Ectodermal cell (in vitro differentiated cells): ENCODE measurements around the gene SMIM45.

Experiments
- H3K27ac ChIP-seq: 2 replicates; pipeline ENCODE4 v1.7.0; 2013; ENCODE audit warnings: mild to moderate bottlenecking, low read depth, low read length; ENCODE audit not compliant: insufficient read depth, poor library complexity, severe bottlenecking
- H3K27me3 ChIP-seq: 2 replicates; pipeline ENCODE4 v1.7.0; 2013; ENCODE audit warnings: mild to moderate bottlenecking, low read length; ENCODE audit not compliant: insufficient read depth, control insufficient read depth, poor library complexity, severe bottlenecking
- H3K36me3 ChIP-seq: one replicate; pipeline ENCODE4 v1.7.0; 2013; ENCODE audit warnings: low read length; ENCODE audit not compliant: control insufficient read depth, insufficient read depth
- H3K4me1 ChIP-seq: one replicate; pipeline ENCODE4 v1.7.0; 2013; ENCODE audit warnings: low read length; ENCODE audit not compliant: control insufficient read depth, insufficient read depth
- H3K4me3 ChIP-seq: 2 replicates; pipeline ENCODE4 v1.7.0; 2013; ENCODE audit warnings: low read depth, low read length, control low read depth; ENCODE audit not compliant: insufficient read depth
- H3K9me3 ChIP-seq: 2 replicates; pipeline ENCODE4 v1.7.0; 2013; ENCODE audit warnings: mild to moderate bottlenecking, low read length, moderate library complexity; ENCODE audit not compliant: control insufficient read depth
- WGBS, 2 experiments: methylation state at CpG; one replicate each; pipeline ENCODE4 v1.1.7; 2013; ENCODE audit warnings: missing lambda C conversion rate in 2 of 2; 5-methylcytosine and 5-hydroxymethylcytosine counted together

The SMIM45 gene

DNA sequence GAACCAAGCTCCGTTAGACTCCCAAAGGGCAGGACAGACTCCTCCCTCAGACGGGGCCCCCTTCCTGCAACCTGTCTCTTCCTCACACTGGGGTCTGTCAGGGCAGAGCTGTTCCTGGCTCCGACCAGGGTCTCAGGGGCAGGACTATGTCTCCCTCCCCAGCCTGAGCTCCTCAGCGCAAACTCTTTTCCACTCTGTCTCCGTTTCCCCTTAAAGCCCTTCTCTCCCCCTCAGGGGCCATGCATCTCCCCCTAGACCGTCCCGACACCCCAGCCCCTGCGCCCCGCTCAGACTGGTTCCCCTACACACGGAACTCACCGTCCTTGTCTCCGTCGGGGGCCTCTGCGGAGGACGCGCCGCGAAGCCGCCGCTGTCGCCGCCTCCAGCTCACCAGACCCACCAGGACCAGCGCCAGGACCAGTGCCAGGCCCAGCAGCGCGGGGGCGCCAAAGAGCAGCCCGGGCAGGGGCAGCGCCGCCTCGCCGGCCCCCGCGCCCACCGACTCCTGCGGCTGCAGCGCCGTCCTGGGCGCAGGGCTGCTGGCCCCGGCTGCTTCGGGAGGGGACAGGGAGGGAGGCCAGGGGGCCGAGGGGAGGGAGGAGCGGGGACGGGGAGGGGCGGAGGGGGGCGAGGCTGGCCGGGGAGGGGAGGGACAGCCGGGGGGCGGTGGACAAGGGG, 26.0 kb upstream of the SMIM45 start:
- no peaks in the 10 kb centered on the region for H3K36me3 ChIP-seq
- H3K27me3 ChIP-seq, result peaks cover 56% of the 10 kb centered on the region
- peaks cover 15% of the 10 kb centered on the region for H3K4me1 ChIP-seq
- no peaks in the 10 kb centered on the region for H3K9me3 ChIP-seq
- H3K4me3 ChIP-seq, result peak overlapping the region; percentile 6
- H3K27ac ChIP-seq, result no peak overlapping the region
- 5 to 6% methylated on average over 44 to 48 of the region's 48 CpGs for WGBS, 2 experiments

DNA sequence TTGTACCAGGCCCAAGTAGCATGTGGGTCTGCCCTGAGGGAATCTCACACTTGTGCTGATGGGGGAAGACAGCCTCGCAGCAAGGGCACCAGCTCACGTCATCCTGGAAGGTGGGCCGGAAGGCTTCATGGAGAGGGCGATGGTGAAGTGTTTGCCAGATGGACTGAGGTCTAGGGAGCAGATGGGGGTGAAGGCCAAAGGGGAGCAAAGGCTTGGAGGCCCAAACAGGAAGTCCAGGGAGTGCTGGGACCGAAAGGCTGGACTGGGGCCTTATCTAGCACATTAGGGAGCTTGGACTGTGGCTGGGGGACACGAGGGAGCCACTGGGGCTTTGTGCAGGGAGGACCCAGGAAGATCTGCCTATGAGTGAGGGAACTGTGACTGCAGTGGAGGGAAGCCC, 24.1 kb upstream of the SMIM45 start:
- Histone ChIP-seq H3K27me3 (peaks cover 45% of the 10 kb centered on the region), H3K9me3 (no peaks in the 10 kb centered on the region), H3K4me3 (no peak overlapping the region), H3K36me3 (no peaks in the 10 kb centered on the region), H3K4me1 (peaks cover 21% of the 10 kb centered on the region), H3K27ac (no peak overlapping the region)
- 71 to 77% methylated on average over 6 of the region's 6 CpGs for WGBS, 2 experiments

DNA sequence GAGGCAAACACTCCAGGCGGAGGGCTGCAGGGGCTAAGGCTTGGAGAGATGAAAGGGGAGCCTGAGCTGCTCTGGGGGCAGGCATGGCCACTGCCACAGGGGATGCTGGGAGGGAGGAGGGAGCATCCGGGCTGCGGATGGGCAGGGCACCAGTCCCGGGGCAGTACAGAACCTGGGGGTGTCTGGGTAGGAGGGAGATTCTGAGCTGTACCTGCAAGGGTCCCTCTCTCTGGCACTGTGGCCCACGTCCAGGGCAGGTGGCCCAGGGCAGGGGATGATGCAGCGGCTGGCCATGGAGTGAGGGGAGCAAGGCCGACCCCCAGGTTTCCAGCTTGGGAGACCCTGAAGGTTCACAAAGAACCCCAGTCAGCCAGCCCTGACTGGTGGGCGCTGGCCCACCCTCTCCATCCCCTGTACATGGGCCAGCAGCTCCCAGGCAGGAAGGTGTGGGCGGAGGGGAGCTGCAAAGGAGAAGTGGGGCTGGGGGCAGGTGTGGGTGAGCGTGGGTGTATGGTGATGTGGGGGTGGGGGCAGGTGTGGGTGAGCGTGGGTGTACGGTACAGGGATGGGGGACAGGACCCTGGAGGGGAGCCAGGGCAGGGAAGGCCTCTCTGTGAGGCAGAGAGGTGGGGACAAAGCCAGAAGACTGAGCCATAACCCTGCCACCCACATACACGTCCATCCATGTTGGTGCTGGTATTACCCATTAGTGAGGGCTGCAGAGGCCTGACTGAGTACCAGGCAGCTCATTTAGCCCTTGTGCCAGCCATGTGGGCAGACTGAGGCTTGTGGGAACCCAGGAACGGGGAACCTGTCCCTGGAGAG, 23.1 kb upstream of the SMIM45 start:
- 76 to 79% methylated on average over 14 of the region's 14 CpGs for WGBS, 2 experiments
- Histone ChIP-seq H3K4me3 (no peak overlapping the region), H3K36me3 (no peaks in the 10 kb centered on the region), H3K27me3 (peaks cover 35% of the 10 kb centered on the region), H3K4me1 (peaks cover 21% of the 10 kb centered on the region), H3K9me3 (no peaks in the 10 kb centered on the region), H3K27ac (no peak overlapping the region)

DNA sequence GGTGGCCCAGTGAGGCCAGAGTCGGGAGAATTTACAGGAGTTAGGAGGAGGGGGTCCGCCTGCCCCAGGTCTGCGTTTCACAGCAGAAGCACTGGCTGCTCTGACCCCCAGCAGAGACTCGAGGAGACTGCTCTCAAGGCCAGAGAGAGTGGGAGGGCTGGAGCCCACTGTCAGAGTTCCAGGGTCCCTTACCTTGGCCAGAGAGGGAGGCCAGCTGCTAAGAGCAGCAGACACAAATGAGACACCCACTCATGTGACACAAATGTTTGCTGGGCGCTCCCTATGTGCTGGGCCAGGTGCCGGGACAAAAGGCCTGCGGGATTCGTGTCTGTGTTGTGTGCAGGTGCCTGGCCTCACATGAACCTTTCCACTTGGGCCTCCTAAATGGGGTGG, 22.5 kb upstream of the SMIM45 start:
- Histone ChIP-seq H3K4me1 (peaks cover 21% of the 10 kb centered on the region), H3K4me3 (no peak overlapping the region), H3K36me3 (no peaks in the 10 kb centered on the region), H3K27ac (no peak overlapping the region), H3K27me3 (peaks cover 30% of the 10 kb centered on the region), H3K9me3 (no peaks in the 10 kb centered on the region)
- 80% methylated on average over 8 of the region's 8 CpGs for WGBS, 2 experiments

DNA sequence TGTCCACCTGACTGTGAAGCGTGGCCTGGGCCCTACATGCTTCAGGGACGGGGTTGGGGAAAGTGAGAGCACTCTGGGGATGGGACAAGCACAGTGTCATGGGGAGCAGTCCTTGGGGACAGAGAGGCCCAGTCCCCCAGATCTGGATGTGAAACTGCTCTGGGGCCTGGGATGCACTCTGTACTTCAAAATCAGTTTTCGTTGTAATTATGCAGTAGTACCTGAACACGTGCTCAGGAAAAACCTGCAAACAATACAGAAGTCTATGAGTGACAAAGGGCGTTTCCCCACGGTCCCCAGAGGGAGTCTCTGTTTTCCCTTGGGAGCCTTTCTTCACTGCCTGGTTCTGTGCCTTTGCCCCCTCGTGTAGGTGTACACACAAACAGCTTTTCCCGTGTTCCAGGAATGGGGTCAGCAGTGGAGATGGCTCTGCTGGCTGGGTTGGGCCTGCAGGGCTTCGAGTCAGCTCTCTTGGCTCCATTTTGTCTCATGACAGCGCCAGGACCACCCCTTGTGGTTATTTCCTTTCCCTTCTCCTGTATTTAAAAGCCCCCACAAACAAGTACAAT, 20.2 kb upstream of the SMIM45 start:
- Histone ChIP-seq H3K36me3 (no peaks in the 10 kb centered on the region), H3K27me3 (peaks cover 6% of the 10 kb centered on the region), H3K4me3 (no peak overlapping the region), H3K9me3 (no peaks in the 10 kb centered on the region), H3K4me1 (peaks cover 13% of the 10 kb centered on the region), H3K27ac (no peak overlapping the region)
- 88 to 91% methylated on average over 10 of the region's 10 CpGs for WGBS, 2 experiments

DNA sequence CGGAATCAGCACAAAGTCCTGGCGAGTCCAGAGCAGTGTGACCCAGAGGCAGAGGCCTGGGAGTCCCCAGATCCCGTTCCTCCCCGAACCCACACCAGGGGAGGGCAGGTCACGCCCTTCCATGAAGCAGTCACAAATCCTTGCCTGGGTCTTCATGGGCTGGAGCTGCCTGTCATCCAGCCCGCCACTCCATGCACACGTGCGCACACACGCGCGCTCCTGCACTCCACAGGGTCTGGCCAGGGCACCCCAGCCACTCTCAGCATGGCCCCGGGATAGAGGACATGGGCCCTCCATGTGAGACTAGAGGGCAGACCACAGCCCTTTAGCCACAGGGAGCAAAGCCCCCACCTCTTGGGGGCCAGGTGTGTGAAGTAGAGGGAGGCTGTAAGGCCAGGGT, 19.6 kb upstream of the SMIM45 start:
- H3K27me3 ChIP-seq, result peaks cover under 1% of the 10 kb centered on the region
- H3K4me1 ChIP-seq, result peaks cover 13% of the 10 kb centered on the region
- H3K27ac ChIP-seq, result no peak overlapping the region
- WGBS, 2 experiments, result 95 to 96% methylated on average over 12 of the region's 12 CpGs
- H3K9me3 ChIP-seq, result no peaks in the 10 kb centered on the region
- H3K4me3 ChIP-seq, result no peak overlapping the region
- no peaks in the 10 kb centered on the region for H3K36me3 ChIP-seq

DNA sequence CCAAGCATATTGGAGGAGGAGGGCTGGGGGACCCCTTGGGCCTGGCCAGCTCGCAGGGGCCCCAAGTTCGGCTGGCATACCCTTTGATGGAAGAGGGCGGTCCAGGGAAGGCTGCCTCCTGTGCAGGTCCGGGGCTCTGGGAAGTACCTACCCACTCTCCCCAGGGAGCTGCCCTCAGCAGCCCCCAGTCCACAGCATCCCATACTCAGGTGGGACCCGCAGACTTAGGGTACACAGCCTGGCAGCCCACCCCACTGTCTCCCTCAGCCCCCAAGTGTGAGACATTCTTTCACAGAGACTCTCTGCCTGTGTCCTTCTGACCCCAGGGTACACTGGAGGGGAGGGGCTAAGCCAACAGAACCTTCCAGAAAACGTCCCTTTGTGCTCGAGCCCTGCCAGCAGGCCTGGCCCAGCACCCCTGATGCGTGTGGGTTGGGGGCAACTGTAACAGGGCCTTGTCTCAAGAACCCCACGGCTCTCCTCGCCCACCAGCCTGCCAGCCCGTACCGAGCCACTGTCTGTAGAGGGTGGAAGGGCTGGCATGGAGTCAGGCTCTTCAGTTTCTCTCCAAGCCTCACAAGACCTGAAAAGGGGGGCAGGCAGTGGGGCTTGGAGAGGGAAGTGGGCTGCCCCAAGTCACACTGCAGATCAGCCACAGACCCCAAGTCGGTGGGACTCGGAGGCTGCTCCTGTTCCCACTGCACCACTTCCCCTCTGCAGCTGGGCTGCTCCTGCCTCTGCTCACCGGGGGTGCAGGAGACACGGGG, 18.4 kb upstream of the SMIM45 start:
- Histone ChIP-seq H3K9me3 (no peaks in the 10 kb centered on the region), H3K36me3 (peaks cover 4% of the 10 kb centered on the region), H3K4me1 (peaks cover 6% of the 10 kb centered on the region), H3K27ac (no peak overlapping the region), H3K27me3 (no peaks in the 10 kb centered on the region), H3K4me3 (no peak overlapping the region)
- WGBS, 2 experiments, result 88 to 90% methylated on average over 16 of the region's 16 CpGs

DNA sequence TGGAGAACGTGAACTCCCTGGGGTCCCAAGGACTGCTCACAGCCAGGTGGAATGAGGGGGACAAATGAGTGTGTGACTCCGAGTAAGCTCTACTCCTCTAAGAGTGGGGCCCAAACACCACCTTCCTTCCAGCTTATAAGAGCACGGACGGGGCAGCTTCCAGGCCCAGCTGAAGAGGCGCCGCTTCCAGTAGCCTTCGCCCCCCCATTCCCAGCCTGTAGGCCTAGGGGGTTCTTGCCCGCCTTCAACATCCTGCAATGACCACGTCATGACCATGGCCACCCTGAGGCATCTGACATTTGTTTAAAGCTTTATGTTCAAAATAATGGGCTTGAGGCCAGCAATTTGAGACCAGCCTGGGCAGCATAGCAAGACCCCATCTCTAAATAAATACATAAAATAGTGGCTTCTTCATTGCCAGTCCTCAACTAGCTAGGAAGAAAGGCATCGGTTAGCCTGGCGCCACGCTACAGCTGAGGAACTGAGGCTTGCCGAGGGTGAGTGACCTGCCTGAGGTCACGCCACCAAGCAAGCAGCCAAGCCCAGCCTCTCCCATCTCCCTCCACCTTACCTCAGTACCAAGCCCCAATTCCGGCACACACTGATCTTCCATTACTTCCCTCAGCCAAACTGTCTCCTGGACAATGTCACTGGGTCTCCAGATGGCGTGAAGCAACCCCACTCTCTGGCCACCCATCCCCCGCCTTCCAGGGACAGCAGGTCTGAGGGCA, 17.5 kb upstream of the SMIM45 start:
- Histone ChIP-seq H3K4me3 (no peak overlapping the region), H3K27me3 (no peaks in the 10 kb centered on the region), H3K27ac (no peak overlapping the region), H3K4me1 (peaks cover 6% of the 10 kb centered on the region), H3K36me3 (peaks cover 12% of the 10 kb centered on the region), H3K9me3 (no peaks in the 10 kb centered on the region)
- WGBS, 2 experiments, result 95 to 96% methylated on average over 17 of the region's 17 CpGs

DNA sequence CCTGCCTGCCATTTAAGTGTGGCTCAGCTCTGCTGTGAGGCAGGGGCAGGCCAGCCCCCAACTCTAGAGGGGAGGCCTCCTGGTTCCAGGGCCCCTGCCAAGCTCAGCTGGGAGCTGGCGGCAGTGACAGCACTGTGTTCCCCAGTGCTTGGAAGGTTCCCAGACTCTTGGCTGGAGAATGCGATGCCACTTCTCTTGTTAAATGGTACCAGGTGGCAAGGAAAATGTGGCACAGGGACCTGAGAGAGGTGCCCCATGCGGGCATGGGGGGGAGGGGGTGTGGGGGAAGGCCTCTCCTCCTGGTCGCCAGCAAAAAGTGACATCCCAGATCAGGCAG, 17.0 kb upstream of the SMIM45 start:
- H3K4me1 ChIP-seq, result peaks cover 6% of the 10 kb centered on the region
- H3K36me3 ChIP-seq, result peaks cover 14% of the 10 kb centered on the region
- no peak overlapping the region for H3K4me3 ChIP-seq
- no peak overlapping the region for H3K27ac ChIP-seq
- H3K27me3 ChIP-seq, result no peaks in the 10 kb centered on the region
- H3K9me3 ChIP-seq, result no peaks in the 10 kb centered on the region
- 96% methylated on average over 4 of the region's 4 CpGs for WGBS, 2 experiments
